Tibial artery (tissue), 4 donors: ENCODE measurements around the gene FAM131B.

Experiments used
- DNase-seq, 2 donors: peaks; one replicate each; pipeline ENCODE4 v3.0.0-alpha.2; 2019
- H3K27ac ChIP-seq, 2 donors: fragments of 200-600 bp; sonication (generic) in 1 of 2; 1 replicate in 1 of 2; 2 replicates in 1 of 2; pipeline ENCODE4 v1.5.1; 2018 to 2019; ENCODE audit warnings: mild to moderate bottlenecking in 1 of 2
- H3K27me3 ChIP-seq, 2 donors: fragments of 200-600 bp; sonication (generic) in 1 of 2; one replicate each; pipeline versions ENCODE4 v1.5.1 to v1.6.0; 2016 to 2019
- H3K36me3 ChIP-seq, 3 donors: fragments of 200-600 bp; sonication (generic) in 2 of 3; one replicate each; pipeline ENCODE4 v1.5.1; 2016 to 2019; ENCODE audit warnings: mild to moderate bottlenecking in 2 of 3
- H3K4me1 ChIP-seq, 4 donors: fragments of 200-600 bp; sonication (generic) in 2 of 4; 1 replicate in 3 of 4; 2 replicates in 1 of 4; pipeline ENCODE4 v1.5.1; 2016 to 2019
- H3K4me3 ChIP-seq, 2 donors: fragments of 200-600 bp; sonication (generic) in 1 of 2; 1 replicate in 1 of 2; 2 replicates in 1 of 2; pipeline ENCODE4 v1.5.1; 2018 to 2019; ENCODE audit warnings: mild to moderate bottlenecking in 2 of 2
- H3K9me3 ChIP-seq, 3 donors: fragments of 200-600 bp; sonication (generic) in 1 of 3; one replicate each; pipeline ENCODE4 v1.5.1; 2016 to 2019
- CTCF ChIP-seq, 2 experiments: fragments of 200-600 bp in 1 of 2; fragments of 450-650 bp in 1 of 2; IDR thresholded peaks; one replicate each; pipeline ENCODE4 v1.5.1; 2017 to 2019; ENCODE audit warnings: antibody characterized with exemption in 2 of 2, mild to moderate bottlenecking in 1 of 2, moderate library complexity in 1 of 2
- intact Hi-C: fragments of 100-400 bp; cut with DNase I; formaldehyde crosslinking; loops from one replicate; pipeline ENCODE4 v1.15.0; 2023; ENCODE audit warnings: low total_unique reads

FAM131B gene

GRCh38 chr7:143304938-143305337 is 57.6 kb downstream of the FAM131B start:
- H3K27ac ChIP-seq: no peak overlapping the region
- DNase-seq: no peak
- no peaks in the 10 kb centered on the region for H3K4me1 ChIP-seq
- intact Hi-C loops: loop anchor here (2.0 kb wide), 1 partner anchor 64 kb away; no protein-coding TSS in a partner anchor
- no peak overlapping the region for H3K4me3 ChIP-seq
- peaks cover 71 to 96% (median 76%) of the 10 kb centered on the region in 3 donors for H3K36me3 ChIP-seq
- no peaks in the 10 kb centered on the region for H3K9me3 ChIP-seq
- no peak for TF ChIP-seq CTCF (IDR thresholded peaks at IDR 0.05)
- no peaks in the 10 kb centered on the region for H3K27me3 ChIP-seq

DNA sequence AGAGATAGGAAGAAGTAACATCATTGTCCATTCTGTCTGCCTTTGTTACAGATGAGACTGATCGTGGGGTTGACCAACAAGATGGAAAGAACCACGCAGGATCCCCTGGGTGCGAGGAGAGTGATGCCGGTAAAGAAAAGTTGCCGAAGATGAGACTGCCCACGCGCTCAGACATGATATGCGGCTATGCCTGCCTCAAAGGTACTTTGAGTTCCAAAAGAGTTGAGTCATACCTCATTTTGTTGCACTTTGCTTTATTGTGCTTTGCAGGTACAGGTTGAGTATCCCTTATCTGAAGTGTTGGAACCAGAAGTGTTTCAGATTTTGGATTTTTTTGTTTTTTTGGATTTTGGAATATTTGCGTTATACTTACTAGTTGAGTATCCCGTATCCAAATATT is 58.8 kb downstream of the FAM131B start:
- no peaks in the 10 kb centered on the region for H3K27me3 ChIP-seq
- no peak for TF ChIP-seq CTCF (IDR thresholded peaks at IDR 0.05)
- peaks cover 81 to 97% (median 82%) of the 10 kb centered on the region in 3 donors for H3K36me3 ChIP-seq
- DNase-seq: no peak
- no peak overlapping the region for H3K27ac ChIP-seq
- H3K4me3 ChIP-seq: no peak overlapping the region
- intact Hi-C loops: loop anchor here (2.0 kb wide), 1 partner anchor 63 kb away; no protein-coding TSS in a partner anchor
- peaks cover 0 to 5% (median 0%) of the 10 kb centered on the region in 4 donors for H3K4me1 ChIP-seq
- no peaks in the 10 kb centered on the region for H3K9me3 ChIP-seq
